ENCODE data around the gene SFI1.

Gene SFI1

DNA sequence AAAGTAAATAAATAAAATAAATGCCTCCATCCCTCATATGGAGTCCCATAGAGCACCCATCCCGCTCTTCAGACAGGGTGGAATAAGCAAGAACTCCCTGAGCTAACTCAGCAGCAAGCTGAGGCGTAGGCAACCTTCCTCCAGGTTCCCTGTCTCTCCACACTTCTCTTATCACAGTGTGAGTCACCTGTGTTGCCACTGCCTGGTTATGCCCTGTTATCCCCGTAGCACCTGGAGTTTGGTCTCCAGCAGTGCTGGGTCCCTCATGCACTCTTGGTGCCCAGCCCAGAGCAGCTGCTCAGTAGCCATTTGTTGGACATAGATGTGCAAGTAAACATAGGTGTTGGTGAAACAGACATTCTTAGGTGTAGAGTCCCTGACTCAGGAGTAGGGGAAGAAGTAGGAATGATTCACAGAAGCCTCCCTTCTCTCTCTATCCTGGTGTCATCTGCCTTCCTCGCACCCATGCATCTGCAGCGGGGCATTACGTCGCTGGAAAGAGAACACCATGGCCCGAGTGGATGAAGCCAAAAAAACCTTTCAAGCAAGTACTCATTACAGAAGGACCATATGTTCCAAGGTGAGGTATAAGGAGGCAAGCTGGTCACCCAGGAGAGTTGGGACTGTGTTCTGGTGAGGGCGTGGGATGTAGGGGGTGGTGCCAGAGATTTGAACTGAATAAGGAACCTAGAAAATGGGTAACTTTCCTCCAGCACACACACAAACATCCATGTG, 109.7 kb downstream of the SFI1 start:
- in situ Hi-C loops (cut with HindIII; ENCODE audit: low pct_ligation_motif_present, low sequenced_read_pairs), result no loop called here
- no peaks in the 10 kb centered on the region for H3K36me3 ChIP-seq (replicated peaks)

DNA sequence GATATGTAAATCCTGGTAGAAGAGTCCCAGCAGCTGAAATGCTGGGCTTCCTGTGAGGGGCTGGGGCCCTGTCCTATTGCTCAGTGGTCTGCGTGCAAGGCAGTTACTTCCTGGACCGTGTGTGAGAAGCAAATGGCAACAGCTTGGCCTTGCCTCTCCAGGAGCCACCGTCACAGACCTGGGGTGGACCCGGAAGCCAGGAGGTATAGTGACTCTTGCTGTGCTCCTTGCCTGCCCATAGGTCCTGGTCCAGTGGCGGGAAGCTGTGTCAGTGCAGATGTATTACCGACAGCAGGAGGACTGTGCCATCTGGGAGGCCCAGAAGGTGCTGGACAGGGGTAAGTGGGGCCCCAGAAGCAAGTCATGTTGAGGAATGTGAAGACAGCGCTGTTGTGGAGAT, 111.4 kb downstream of the SFI1 start:
- no peak for TF ChIP-seq CTCF (IDR thresholded peaks at IDR 0.05; ENCODE audit: low read depth, low read length, missing control alignments)
- no peak for DNase-seq
- in situ Hi-C loops (cut with HindIII; ENCODE audit: low pct_ligation_motif_present, low sequenced_read_pairs), result no loop called here
- Histone ChIP-seq H3K36me3 (replicated peaks) (no peaks in the 10 kb centered on the region), H3K27me3 (replicated peaks) (no peaks in the 10 kb centered on the region), H3K4me3 (ENCODE audit: low read depth, low read length) (no peak overlapping the region), H3K27ac (no peak overlapping the region)

More for the DNA sequence above, 109.7 kb downstream of the SFI1 start:
- Histone ChIP-seq H3K27ac (no peak overlapping the region), H3K27me3 (replicated peaks) (no peaks in the 10 kb centered on the region), H3K4me3 (ENCODE audit: low read depth, low read length) (no peak overlapping the region)
- TF ChIP-seq CTCF (IDR thresholded peaks at IDR 0.05; ENCODE audit: low read depth, low read length, missing control alignments), result no peak
- DNase-seq, result no peak

GRCh38 chr22:31609716-31610115, 113.4 kb downstream of the SFI1 start:
- no peaks in the 10 kb centered on the region for H3K36me3 ChIP-seq (replicated peaks)
- no peaks in the 10 kb centered on the region for H3K27me3 ChIP-seq (replicated peaks)
- H3K4me3 ChIP-seq (ENCODE audit: low read depth, low read length), result no peak overlapping the region
- H3K27ac ChIP-seq, result no peak overlapping the region
- no peak for TF ChIP-seq CTCF (IDR thresholded peaks at IDR 0.05; ENCODE audit: low read depth, low read length, missing control alignments)
- in situ Hi-C loops (cut with HindIII; ENCODE audit: low pct_ligation_motif_present, low sequenced_read_pairs), result no loop called here
- no peak for DNase-seq

GRCh38 chr22:31610611-31611010, 114.3 kb downstream of the SFI1 start:
- no peak for TF ChIP-seq CTCF (IDR thresholded peaks at IDR 0.05; ENCODE audit: low read depth, low read length, missing control alignments)
- in situ Hi-C loops (cut with HindIII; ENCODE audit: low pct_ligation_motif_present, low sequenced_read_pairs), result no loop called here
- Histone ChIP-seq H3K27me3 (replicated peaks) (no peaks in the 10 kb centered on the region), H3K4me3 (ENCODE audit: low read depth, low read length) (no peak overlapping the region), H3K36me3 (replicated peaks) (no peaks in the 10 kb centered on the region), H3K27ac (no peak overlapping the region)
- DNase-seq, result no peak

GRCh38 chr22:31611061-31611760, 114.9 kb downstream of the SFI1 start:
- Histone ChIP-seq H3K36me3 (replicated peaks) (no peaks in the 10 kb centered on the region), H3K4me3 (ENCODE audit: low read depth, low read length) (no peak overlapping the region), H3K27me3 (replicated peaks) (no peaks in the 10 kb centered on the region), H3K27ac (no peak overlapping the region)
- DNase-seq, result no peak
- TF ChIP-seq CTCF (IDR thresholded peaks at IDR 0.05; ENCODE audit: low read depth, low read length, missing control alignments), result no peak
- in situ Hi-C loops (cut with HindIII; ENCODE audit: low pct_ligation_motif_present, low sequenced_read_pairs), result no loop called here
